ENCODE measurements around the gene SLC12A5.

DNA sequence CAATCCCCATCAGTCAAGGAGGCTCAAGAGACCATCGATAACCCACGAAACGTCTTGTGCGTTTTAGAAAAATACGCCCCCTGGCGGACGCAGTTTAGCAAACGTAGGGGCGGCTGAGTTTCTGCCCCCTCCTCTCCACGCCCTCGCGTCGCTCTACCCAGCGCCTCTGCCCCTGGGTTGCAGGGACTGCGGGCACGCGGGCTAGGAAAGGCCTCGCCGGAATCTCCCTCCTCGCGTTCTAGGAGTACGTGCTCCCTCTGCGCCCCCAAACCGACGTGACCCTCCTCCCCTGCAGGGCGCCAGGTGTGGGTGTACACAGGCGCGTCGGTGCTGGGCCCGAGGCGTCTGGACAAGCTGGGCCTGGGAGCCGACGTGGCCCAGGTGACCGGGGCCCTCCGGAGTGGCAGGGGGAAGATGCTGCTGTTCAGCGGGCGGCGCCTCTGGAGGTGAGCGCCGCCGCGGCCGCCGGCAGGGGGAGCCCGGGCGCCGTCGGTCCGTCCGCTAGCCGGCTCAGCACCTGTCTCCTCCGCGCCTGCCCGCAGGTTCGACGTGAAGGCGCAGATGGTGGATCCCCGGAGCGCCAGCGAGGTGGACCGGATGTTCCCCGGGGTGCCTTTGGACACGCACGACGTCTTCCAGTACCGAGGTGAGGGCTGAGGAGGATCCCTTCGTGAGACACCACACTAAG, 15.0 kb upstream of the SLC12A5 start:
- TF ChIP-seq, protein P1, sequence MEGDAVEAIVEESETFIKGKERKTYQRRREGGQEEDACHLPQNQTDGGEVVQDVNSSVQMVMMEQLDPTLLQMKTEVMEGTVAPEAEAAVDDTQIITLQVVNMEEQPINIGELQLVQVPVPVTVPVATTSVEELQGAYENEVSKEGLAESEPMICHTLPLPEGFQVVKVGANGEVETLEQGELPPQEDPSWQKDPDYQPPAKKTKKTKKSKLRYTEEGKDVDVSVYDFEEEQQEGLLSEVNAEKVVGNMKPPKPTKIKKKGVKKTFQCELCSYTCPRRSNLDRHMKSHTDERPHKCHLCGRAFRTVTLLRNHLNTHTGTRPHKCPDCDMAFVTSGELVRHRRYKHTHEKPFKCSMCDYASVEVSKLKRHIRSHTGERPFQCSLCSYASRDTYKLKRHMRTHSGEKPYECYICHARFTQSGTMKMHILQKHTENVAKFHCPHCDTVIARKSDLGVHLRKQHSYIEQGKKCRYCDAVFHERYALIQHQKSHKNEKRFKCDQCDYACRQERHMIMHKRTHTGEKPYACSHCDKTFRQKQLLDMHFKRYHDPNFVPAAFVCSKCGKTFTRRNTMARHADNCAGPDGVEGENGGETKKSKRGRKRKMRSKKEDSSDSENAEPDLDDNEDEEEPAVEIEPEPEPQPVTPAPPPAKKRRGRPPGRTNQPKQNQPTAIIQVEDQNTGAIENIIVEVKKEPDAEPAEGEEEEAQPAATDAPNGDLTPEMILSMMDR (IDR thresholded peaks at IDR 0.05): peak; percentile 46 to 80 (median 60)
- TF ChIP-seq POLR2A (IDR thresholded peaks at IDR 0.05): no peak
